HS-27A (cell line): Measurements from ENCODE around the gene ACTR1B.
"Not testable (repeated sequence)": the region's sequence is repeated elsewhere in the genome, so short reads cannot be mapped to it uniquely, and the experiment has no call there.

ENCODE experiments used
- DNase-seq: peaks from one replicate; pipeline ENCODE4 v3.0.0-alpha.2; 2012; ENCODE audit warnings: low read depth, missing footprints

ACTR1B gene

DNA sequence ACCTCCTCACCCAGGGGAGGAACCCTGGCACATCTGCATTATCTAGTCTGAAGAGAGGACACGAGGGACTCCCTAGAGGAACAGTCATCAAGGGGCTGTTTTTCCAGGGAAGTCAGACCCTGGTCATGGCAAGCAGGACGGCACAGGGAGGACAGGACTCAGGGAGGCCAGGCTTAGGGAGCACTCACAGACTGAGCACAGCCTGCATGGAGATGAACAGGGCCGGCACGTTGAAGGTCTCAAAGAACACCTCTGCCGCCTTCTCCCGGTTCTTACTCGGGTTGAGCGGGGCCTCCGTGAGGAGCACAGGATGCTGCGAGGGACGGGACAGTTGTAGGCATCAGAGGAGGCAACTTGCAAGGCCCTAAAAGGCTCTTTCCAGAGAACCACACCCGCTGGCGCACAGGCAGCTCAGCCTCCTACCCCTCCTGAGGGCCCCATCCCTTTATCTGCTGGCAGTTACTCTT is 5.1 kb downstream of the ACTR1B start:
- DNase-seq = no peak

DNA sequence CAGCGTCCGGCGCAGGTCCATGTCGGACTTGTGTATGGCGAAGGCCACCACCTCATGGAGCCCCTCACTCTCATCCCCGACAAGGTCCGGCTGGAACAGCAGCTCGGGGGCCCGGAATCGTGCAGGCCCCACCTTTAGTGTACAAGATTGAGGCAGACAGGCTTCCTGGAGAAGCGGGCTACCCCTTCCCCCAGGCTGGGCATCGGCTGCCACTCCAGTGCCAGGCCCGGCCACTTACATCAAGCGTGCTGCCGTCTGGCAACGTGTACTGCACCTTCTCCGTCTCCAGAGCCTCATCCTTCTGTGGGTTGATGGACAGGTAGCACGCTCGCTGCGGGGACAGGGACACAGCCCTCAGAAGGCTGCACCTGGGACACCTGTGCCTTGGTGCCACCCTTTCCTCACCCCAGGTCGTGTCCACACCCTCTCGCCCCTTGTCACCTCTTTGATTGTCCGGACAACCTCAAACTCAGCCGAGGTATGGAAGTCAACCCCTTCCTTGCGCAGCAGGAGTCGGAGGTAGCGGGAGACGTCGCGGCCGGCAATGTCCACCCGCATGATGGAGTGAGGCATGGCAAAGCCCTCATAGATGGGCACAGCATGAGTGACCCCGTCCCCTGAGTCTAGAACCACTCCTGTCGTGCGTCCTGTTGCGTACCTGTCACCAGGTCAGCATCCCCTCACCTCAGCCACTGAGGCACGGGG is 5.7 kb downstream of the ACTR1B start:
- DNase-seq = no peak

DNA sequence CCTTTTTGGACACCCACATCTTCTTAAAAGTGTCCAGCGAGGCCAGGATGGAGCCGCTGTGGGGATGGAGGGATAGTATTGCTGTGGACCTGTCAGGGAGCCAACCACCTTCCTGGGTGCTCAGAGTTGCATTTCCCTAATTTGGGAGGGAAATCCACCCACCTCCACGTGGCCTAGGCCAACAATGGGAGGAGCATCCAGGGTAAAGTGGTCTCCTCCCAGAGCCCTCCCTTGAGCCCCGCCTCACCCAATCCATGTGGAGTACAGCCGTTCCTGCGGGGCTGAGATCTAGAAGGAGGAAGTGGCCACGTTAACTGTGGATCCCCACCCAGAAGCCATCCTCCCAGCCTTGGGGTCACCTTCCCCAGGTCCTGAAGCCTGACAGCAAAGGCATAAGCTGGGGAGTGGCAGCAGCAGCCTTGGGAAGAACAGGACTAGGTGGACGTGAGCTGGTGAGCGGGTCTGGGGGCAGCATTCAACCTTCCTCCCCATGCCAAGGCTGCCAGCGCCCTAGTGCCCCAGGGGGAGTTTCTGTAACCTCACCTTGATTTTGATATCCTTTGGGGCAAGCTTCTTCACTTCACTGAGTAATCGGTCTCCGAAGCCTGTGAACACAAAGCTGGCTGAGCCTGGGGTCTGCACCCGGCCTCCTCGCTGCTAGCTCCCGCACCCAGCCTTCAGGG is 6.8 kb downstream of the ACTR1B start:
- DNase-seq = no peak

DNA sequence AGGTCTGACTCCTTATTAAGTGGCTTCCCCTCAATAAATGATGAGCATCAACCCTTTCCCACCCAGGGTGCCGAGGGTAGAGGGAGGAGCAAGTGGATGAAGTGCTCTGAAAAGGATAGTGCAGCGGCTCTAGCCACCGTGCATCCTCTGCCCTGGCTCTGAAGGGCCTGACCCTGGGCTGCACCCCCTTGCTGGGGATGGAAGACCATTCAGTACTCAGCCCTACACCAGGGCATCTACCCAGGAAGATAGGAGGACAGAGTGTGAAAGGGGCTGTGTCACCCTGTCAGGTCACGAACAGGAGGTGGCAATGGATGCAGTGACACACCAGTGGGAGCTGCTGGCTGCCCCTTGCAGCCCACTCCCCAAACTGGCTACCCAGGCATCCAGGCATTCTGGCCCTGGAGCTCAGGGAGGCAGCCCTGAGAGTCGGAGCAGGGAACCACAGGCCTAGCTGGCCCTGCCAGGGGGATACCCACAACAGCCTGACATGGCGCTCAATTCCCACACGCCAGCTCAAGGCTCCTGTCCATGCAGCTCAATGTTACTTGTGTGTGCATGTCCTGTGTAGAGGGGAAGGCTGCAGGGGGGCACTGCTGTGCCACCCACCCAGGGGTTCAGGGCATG is 7.6 kb downstream of the ACTR1B start:
- no peak for DNase-seq

DNA sequence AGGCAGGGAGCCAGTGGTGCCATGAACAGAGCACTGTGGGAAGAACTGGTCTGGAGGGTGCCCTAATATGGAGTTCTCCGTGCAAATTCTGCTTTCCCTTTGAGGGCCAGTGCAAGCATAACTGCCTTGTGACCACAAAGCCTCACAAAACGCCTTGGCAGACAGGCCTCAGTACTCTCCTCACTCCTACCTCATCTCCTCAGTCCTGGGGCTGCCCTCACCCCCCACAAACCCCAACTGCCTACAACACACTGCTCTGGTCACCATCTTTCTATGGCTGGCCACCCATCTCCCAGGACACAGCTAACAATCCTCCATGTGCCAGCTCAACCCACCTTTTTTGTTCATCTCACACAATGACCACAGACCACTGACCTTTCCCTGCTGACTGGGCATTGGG is 9.1 kb downstream of the ACTR1B start:
- DNase-seq = no peak

DNA sequence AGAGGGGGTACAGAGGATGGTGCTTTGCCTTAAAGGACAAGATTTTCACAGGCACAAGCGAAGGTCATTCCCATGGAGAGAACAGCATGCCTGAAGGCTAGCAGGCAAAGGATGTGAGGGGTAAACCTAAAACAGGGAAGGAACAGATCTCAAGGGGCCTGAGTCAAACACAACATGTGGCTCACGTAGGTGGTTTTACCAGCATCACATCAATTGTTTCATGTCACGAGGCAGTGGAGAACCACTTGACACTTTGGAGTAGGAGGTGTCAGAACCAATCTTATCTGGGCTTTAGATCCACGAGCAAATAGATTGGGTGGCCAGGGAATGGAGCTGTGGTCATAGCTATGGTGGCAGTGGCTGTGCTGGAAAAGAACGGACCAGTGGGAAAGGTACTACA is 9.5 kb downstream of the ACTR1B start:
- DNase-seq = no peak

DNA sequence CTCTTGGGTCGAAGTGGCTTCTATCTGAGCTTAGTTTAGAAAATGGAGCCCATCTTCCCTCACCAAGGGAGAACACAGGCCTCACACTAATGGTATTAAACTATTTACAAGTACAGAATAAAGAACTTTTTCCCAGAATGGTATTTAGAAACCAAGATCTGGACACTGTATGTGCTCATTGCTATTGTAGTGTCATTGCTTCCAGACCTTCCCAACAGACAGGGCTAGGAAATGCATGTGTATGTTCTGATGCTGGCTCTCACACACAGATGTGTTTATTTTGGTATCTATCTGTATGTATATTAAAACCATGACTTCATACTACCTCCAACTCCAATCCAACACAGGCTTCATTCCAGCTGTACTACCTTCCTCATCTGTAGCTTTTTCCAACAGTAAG is 10.0 kb downstream of the ACTR1B start:
- DNase-seq = no peak

DNA sequence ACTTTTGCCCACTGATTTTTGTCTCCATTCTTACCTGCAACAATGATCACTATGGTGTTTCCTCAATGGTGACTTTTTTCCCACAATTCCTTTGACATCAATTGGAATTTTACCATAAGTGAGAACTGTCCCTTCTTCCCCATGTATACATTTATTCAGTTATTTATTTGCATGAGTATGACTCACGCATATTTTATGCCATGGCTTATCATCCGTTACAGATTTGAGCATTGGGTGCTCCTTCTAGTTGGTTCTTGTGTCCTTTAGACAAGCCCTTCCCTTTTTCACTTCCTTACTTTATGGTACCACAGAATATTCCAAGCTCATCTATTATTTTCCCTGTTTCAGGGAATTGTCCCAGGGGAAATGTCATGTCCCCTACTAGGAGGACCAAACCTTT is 10.4 kb downstream of the ACTR1B start:
- no peak for DNase-seq

DNA sequence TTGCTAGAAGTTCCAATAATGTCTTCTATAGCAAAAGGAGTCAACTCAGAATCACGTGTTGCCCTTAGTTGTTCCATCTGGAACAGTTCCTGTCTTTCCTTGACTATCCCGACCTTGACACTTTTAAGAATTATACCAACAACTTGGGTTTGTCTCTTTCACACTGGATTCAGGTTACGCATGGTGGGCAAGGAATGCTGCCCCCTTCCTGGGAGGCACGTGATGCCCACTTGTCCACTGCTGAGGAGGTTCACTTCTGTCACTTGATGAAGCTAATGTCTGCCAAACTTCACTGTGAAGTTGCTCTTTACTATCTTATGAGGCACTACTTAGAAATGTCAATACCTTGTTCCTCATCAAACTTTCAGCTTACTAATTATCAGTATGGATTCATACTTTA is 12.7 kb downstream of the ACTR1B start:
- no peak for DNase-seq

DNA sequence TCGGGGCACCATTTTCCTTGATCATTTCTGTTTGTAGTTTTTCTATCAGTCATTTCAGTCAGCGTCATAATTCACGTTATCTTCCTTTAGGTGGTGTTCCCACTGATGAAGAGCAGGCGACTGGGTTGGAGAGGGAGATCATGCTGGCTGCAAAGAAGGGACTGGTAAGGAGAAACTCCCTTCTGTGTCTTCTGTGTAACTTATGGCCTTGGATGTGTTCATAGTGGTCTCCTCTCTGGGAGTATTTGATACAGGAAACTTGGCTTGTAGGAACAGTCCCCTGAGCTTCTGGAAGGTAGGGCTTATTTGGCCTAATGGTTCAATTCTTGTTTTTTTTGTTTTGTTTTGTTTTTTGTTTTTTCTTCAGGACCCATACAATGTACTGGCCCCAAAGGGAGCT is 16.9 kb downstream of the ACTR1B start:
- DNase-seq = no peak

DNA sequence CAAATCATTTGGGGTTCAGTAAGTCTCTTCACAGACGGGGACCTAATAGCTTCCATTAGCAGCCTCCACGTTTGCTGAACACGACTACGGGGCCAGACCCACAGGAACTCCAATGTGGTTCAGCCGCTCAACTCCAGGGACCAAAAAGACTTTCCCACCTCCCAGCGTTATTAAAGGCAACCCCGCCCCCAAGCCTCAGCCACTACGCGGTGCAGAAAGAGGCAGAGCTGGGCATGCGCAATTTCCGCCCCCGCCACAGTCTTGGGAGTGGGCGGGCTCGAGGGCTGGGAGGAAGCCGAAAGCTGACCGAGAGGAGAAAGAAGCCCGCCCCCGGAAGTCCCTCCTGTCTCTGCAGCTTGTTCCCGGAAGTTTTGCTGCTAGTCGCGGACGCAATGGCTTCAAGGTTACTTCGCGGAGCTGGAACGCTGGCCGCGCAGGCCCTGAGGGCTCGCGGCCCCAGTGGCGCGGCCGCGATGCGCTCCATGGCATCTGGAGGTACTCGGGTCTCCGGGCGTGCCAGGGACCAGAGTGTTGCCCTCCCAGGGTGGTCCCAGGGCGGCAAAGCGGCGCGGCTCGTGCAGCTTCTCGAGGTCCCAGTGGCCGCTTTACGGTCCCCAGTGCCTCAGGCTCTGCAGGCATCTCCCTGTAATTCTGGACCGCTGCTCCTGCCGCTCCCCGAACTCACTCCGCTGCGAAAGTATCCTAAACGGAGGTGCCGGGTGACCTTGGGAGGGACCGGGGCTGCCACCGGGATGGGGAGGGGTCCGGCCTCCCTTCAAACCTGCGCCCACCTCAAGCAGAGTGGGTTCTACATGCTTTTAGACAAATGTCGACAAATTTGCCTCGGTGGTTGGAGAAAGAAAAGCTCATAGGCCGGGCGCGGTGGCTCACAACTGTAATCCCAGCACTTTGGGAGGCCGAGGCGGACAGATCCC is 17.9 kb downstream of the ACTR1B start, which contains the start of gene COX5B:
Gene COX5B, plus strand, starts transcription at position 368 of the 935 bp plus-strand sequence. Its CDS starts 25 bp downstream, at position 393.
- peak; percentile 87 for DNase-seq

DNA sequence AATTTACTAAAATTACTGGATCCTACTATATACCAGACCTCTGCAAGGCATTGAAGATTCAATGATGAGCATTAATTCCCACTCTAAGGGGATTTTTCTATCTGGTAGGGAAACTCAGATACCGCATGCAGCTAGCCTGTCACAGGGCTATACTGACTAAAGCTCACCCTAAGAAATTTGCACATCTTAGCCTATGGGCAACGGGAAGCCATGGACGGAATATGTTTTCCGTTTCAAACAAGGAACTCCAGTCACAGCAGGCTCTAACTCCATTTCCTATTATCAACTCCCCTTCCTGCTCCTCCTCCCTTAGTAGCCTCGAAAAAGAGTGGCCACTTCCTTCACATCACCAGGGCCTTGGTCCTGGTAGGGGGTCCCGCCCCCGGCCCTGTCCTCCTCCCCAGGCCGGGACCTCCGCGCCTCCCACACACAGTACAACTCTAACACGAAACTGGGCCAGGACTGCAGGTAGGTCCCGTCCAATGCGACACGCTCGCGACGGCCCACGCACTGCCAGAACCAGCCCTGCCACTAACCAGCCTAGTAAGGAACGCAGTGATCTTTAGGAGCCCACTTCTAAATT is 18.6 kb downstream of the ACTR1B start:
- DNase-seq = no peak

DNA sequence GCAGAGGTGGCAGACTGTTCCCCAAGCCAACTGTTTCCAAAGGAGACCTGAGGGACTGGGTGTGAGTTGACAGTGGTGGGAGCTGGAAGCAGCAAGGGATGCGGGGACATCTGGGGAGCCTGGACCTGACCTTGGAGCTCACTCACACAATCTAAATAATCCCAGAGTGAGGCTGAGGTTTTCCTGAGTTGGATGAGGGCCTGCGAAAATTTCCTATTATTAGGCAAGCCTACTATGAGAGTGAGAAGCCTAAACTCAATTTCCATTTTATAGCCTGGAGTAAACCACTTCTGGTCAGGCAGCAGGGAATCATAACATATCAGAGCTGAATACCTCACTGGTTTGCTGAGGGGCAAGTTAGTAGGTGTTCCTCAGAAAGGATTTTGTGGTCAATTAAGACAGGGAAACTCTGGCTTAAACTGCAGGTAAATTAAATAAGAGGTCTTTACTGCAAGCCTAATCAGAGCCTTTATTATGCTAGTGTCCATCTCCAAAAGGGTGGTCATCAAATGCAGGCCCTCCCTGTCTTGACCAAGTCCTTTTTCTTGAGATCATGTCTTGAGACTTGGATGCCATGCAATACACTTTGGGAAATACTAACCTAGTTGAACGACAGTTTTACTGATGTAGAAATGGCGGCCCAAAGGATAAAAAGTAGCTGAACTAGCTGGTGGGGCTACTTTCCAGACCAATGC is 19.7 kb downstream of the ACTR1B start:
- no peak for DNase-seq

DNA sequence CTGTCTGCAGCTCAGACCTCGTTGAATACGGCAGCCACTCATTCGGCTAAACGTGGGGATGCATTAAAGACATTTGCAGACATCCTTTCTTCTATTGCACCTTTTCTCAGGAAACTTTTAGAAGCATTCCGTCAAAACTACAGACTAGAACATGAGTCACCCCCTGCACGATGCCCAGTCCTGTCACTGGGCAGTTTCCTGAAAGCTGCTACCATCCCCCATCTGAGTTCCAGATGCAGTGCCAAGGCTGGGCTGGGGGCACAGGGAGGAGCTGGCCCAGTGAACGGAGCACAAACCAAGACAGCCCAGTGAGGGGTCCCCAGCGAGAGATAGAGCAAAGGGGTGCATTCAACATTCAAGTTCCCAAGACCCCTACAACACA is 37.8 kb downstream of the ACTR1B start:
- not testable (repeated sequence) for DNase-seq

DNA sequence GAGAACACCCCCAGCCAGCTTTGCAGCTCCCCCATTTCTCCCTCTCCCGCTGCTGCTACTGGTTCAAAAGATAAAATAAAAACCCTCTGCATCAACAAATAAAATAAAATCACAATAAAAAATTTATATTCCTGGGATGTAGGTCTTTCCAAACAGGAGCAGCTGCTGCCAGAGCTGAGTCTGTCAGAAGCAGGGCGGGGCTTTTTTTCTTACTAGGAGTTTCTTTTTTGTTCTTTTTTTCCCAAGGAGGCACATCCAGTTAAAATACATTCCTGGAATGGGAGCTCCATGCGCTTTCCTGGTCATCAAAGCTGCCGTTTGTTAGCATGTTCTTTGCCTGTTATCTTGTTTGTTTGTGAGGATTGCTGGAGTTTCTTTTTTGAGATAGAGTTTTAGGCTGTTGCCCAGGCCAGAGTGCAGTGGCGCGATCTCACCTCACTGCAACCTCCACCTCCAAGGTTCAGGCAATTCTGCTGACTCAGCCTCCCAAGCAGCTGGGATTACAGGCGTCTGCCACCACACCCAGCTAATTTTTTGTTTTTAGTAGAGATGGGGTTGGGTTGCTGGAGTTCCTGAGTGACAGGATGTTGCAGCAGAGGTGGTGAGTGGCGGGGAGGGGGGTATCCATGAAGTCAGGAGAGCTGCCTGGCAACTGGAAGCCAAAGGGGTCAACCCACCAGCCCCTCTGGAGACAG is 38.3 kb downstream of the ACTR1B start:
- DNase-seq = not testable (repeated sequence)

DNA sequence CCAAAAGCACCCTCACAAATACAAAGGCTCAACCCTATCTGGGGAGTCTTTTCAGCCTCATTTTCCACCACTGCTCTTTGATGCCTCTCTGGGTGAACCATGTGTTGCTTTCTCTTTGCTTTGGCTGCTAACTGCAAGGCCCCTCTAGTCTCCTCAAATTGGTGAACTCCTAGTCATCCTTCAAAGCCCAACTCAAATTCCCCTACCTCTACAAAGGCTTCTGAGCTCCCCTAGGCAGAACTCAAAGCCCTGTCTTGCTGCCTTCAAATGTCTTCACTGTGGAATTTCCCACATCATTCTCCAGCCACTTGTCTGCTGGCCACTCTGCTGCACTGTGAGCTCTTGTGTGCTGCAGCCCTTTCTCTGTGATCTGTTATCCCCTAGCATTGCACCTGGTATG is 40.9 kb downstream of the ACTR1B start:
- DNase-seq = not testable (repeated sequence)

DNA sequence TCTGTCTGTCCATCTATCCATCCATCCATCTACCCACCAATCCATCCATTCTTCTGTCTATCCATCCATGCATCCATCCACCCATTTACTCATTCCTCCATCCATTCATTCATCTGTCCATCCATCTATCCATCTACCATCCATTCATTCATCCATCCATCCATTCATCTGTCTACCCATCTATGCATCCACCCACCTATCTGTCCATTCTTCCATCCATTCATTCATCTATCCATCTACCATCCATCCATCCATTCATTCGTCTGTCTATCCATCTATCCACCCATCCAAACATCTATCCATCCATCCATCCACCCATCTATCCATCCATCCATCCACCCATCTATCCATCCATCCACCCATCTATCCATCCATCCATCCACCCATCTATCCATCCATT is 43.4 kb downstream of the ACTR1B start:
- not testable (repeated sequence) for DNase-seq

DNA sequence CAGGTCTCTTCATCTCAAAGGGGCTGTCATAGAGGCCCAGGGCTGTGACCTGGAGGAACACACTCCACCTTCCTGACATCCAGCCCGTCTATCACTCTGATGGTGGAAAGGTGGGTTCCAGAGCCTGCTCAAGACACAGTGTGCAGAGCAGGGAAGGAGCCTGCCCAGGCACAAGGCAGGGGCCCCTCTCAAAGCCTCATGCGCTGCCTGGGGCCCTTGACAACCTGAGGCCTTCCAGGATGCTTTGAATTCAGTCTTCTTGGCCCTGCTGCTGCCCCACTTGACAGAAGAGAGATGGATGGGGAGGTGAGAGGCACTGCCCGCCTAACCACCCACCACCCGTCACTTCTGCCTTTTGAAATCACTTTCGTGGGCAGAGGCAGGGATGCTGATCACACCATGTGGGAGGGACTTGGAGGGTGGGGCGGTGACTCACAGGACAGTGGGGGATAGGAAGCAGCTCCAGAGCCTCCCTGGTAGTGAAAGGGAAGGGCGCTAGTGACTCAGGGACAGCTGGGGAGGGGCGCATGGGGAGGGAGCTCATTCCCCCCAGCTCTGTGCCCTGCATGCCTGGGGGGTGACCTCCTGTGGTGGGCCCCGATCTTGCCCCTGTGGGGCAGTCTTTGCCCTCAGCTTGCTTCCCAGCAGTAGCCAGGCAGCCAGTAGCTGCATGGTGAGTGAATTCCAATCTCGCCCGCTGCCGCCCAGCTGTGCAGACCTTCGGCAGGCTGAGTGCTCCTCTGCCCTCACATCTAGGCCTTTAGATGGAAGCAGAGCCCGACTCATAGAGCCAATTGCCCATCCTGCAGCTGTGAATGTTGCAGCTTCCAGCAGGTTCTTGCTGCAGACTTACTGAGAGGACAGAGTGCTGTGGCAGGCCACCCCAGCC is 44.7 kb downstream of the ACTR1B start:
- DNase-seq = not testable (repeated sequence)

DNA sequence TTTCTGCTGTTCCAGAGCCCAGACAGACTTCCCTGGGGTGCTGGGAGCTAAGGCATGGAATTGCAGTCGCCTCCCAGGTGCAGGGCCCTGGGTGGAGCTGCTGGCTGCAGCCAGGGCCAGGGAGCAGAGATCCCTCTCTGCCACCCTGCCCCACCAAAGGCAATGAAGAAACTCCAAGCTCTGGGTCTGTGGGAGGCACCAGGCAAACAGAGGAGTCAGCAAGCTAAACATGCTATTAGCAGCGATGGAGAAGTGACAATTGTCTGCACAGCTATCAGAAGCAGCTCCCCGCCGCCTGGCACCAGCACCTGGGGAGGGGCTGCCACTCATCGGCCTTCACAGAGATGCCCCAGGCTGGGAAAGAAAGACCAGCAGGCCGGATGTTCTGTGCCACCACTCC is 45.9 kb downstream of the ACTR1B start:
- DNase-seq = no peak
